ENCODE measurements around the gene ASB2. TPM values are rescaled to one million over a fixed set of nuclear protein-coding genes. Genes with fewer than 3 reads are reported as not detected.

ASB2 gene
- total RNA-seq, 1 donor, result 0.45 TPM

DNA sequence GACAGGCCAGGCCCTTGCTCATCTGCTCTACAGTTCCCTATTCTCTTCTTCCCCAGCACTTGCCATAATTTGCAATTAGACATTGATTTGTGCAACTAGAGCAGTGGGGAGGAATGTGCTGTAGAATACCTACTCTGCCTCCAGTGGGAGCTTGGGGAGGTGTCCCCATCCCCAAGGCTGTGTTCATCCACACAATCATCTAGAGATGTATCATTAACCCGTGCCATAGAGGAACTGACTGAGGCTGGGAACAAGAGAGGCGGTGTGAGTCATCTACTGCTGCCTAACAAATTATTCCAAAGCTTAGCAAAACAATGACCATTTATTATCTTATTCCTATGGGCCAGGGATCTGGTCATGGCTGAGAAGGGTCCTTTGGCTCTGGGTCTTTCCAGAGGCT, 44.6 kb upstream of the ASB2 start:
- H3K4me3 ChIP-seq (ENCODE audit: low read depth, low read length), result no peak overlapping the region
- TF ChIP-seq, protein P1, sequence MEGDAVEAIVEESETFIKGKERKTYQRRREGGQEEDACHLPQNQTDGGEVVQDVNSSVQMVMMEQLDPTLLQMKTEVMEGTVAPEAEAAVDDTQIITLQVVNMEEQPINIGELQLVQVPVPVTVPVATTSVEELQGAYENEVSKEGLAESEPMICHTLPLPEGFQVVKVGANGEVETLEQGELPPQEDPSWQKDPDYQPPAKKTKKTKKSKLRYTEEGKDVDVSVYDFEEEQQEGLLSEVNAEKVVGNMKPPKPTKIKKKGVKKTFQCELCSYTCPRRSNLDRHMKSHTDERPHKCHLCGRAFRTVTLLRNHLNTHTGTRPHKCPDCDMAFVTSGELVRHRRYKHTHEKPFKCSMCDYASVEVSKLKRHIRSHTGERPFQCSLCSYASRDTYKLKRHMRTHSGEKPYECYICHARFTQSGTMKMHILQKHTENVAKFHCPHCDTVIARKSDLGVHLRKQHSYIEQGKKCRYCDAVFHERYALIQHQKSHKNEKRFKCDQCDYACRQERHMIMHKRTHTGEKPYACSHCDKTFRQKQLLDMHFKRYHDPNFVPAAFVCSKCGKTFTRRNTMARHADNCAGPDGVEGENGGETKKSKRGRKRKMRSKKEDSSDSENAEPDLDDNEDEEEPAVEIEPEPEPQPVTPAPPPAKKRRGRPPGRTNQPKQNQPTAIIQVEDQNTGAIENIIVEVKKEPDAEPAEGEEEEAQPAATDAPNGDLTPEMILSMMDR (IDR thresholded peaks at IDR 0.05; ENCODE audit: insufficient read depth, low read length), result no peak
- peak; percentile 29 for DNase-seq (ENCODE audit: low read depth)

DNA sequence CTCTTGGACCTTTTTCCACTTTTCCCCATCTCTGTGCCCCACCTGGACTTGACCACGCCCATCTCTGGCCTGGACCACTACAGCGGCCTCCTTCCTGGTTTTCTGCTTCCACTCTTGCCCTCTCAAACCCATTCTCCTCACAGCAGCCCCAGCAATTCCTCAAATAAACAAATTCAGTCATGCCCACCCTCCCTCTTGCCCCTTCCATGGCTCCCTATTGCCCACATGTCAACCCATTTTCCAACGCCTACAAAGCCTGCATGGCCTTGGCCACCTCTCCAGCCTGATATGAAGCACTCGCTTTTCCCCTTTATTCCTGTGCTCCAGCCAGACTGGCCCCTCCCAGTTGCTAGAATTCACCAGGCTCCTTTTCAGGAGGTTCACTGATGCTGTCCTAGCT, 43.9 kb upstream of the ASB2 start:
- DNase-seq (ENCODE audit: low read depth), result no peak
- no peak overlapping the region for H3K4me3 ChIP-seq (ENCODE audit: low read depth, low read length)
- TF ChIP-seq, protein P1 (IDR thresholded peaks at IDR 0.05; ENCODE audit: insufficient read depth, low read length), result no peak

DNA sequence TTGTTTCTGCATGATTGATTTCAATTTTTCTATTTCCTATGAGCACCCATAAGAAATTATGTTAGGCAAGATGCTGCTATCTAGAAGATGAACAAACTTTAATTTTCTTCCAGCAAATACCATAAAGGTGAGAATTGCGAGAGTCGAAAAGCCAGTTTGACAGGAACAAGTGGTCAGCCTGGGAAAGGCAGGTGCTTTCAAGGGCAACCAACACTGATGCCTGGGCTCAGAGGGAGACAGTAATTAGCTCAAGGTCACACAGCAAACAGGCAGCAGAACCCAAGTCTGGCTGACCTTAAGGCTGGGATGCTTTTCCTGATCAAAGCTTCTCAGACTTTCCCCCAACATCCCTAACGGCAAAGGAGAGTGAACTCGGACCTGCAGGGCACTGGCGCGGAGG, 43.0 kb upstream of the ASB2 start:
- TF ChIP-seq, protein P1 (IDR thresholded peaks at IDR 0.05; ENCODE audit: insufficient read depth, low read length), result no peak
- no peak for DNase-seq (ENCODE audit: low read depth)
- no peak overlapping the region for H3K4me3 ChIP-seq (ENCODE audit: low read depth, low read length)

DNA sequence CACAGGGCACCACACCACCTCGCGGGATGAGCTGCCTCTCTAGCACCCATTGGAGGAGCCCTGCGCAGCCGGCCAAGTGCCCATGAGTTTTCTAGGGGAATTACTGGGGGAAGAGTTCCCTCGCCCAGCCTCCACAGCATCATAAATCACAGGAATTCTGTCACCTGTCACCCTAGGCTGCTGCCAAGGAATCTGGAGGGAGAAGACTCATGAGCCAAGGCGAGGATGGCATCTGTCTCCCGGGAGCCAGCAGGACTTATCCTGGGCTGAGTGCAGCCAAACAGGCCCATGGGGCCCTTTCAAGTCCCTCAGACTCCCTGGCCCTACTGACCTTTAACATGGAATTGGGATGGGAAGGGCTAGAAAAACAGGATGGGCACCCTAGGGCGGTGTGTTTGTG, 41.9 kb upstream of the ASB2 start:
- H3K4me3 ChIP-seq (ENCODE audit: low read depth, low read length), result no peak overlapping the region
- TF ChIP-seq, protein P1 (IDR thresholded peaks at IDR 0.05; ENCODE audit: insufficient read depth, low read length), result no peak
- no peak for DNase-seq (ENCODE audit: low read depth)

DNA sequence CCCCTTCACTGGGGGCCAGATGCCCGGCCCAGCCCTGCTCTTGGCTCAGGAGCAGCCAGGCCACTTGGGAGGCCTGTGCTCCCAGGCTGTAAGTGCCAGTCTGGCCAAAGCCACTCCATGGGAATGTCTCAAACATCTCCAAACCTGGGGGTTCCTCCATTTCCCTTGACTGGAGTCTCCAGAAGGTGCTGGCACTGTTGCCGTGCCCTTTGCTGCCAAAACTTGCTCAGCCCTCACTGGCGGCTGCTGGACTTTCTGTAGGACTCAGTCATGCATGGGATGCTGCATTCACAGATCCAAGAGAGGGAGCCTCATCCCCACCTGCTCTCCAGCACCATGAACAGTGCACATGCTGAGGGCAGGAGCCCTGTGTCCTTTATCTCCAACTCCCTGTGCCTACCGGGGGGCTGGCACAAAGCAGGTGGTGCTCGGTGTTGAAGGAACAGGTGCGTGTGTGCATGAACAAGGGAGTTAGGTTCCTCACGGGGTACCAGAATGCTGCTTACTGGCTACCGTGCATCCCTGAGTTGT, 40.1 kb upstream of the ASB2 start:
- no peak overlapping the region for H3K4me3 ChIP-seq (ENCODE audit: low read depth, low read length)
- TF ChIP-seq, protein P1 (IDR thresholded peaks at IDR 0.05; ENCODE audit: insufficient read depth, low read length), result no peak
- DNase-seq (ENCODE audit: low read depth), result no peak

DNA sequence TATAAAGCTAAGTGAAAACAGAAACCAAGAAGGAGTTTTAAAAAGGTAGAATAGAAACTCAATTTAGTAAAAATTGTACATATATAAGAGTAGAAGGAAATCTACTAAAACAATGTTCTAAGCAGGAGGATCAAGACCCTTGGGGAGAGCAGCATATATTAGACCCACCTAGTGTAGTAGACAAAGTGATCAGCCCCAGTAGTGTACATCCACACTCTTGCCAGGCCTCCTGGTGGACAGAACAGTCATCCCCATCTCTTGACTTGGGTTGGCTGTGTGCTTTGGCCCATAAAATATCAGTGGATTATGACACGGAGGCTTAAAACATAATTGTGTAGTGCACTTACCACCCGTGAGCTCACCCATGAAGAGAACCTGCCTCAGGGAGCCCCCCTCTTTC, 38.9 kb upstream of the ASB2 start:
- H3K4me3 ChIP-seq (ENCODE audit: low read depth, low read length), result no peak overlapping the region
- TF ChIP-seq, protein P1 (IDR thresholded peaks at IDR 0.05; ENCODE audit: insufficient read depth, low read length), result no peak
- DNase-seq (ENCODE audit: low read depth), result no peak

DNA sequence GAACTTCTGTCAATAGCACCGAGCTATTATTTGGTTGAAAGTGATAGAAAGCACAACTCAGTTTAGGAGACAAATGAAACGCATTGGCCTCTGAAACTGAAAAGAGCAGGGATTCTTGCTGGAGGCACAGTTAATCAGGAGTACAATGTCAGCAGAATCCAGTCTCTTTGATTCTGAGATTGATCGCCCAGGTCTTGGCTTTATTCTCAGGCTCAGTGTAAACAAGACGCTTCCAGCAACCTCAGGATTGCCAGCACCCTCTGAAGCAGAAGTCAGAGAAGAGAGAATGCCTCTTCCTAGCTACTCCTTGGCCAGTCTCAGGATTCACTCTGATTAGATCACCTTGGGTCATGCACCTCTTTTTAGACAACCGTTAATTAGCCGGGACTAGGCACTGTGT, 38.0 kb upstream of the ASB2 start:
- no peak for DNase-seq (ENCODE audit: low read depth)
- TF ChIP-seq, protein P1 (IDR thresholded peaks at IDR 0.05; ENCODE audit: insufficient read depth, low read length), result no peak
- no peak overlapping the region for H3K4me3 ChIP-seq (ENCODE audit: low read depth, low read length)
